ENCODE data around the gene DDIT4. TPM values are rescaled to one million over a fixed set of nuclear protein-coding genes. Genes with fewer than 3 reads are reported as not detected.

Gene DDIT4
- total RNA-seq, 1 experiment from 2014 or later = 462 TPM

DNA sequence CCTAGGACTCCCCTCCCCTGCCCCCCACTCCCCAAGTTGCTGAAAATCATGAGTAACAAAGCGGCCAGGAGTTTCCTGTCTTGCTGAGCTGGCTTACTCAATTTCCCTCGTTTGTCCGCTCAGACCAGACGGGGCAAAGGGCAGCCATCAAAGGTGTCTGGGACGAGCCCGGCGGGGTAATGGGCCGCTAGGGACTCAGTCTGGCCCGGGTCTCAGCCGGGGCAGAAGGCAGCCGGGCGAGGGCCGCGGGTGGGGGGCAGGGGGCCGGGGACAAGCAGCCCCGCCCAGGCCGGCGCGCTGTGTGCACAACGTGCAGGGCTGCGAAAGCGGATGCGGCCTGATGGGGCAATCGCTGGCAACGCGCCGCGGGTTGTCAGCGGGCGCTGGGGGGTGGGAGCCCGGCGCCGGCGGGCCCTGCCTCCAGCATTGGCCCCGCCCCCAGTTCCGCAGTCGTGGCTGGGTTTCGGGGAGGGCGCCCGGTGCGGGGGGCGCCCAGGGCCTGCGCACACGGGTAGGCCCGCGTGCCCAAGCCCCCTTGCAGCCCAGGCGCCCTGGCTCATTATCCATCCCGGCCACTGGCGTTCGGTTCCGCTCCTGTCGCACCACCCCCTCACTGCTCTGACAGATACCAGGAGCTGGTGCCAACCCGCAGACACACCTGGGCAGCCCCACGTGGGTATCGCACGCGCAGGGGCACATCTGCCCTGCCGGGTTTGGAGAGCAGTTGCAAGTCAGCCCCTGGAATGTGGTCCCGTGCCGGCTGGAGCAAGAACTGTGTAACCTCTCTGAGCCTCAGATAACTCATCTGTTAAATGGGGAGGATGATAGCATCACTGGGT lies 45.9 kb downstream of the DDIT4 start:
- ChIA-PET RAD21 (ENCODE audit: low non-redundant PET in 1 of 2, low total read pairs in 2 of 2, uncharacterized antibody in 2 of 2, unreplicated experiment in 2 of 2) (interaction anchor here in 1 of 2 experiments (1.2 kb wide), 1 partner anchor 59 kb away, joined by 4 read pairs; no protein-coding TSS in a partner anchor), CTCF (interaction anchor here (1.1 kb wide), 1 partner anchor 18 kb away, joined by 3 read pairs; no protein-coding TSS in a partner anchor), POLR2A (interaction anchor here (0.6 to 9.7 kb wide), 14 partner anchors 10 to 791 kb away, joined by 3 to 221 read pairs (median 8); partner anchors contain the start of genes DDIT4, DNAJB12 and NUDT13)
- H3K4me3 ChIP-seq (replicated peaks in 1 of 2; ENCODE audit: low read depth in 1 of 2, low read length in 2 of 2) = peak overlapping the region; percentile 33 to 52
- H3K36me3 ChIP-seq (ENCODE audit: control insufficient read depth in 1 of 2, insufficient read depth in 2 of 2, low read length in 2 of 2) = no peaks in the 10 kb centered on the region
- H3K27me3 ChIP-seq (ENCODE audit: insufficient read depth, low read length) = no peaks in the 10 kb centered on the region
- peak overlapping the region; percentile 76 for H3K4me2 ChIP-seq (ENCODE audit: low read length)
- no peaks in the 10 kb centered on the region for H3K9me3 ChIP-seq (ENCODE audit: control insufficient read depth in 1 of 2, insufficient read depth in 1 of 2, low read depth in 1 of 2, low read length in 2 of 2)
- H3K9me2 ChIP-seq (ENCODE audit: insufficient read depth) = no peaks in the 10 kb centered on the region
- intact Hi-C loops (cut with micrococcal nuclease) = loop anchor here (2.0 to 10.0 kb wide), 3 partner anchors 27 to 455 kb away; no protein-coding TSS in a partner anchor
- no peak overlapping the region for H2AFZ ChIP-seq (ENCODE audit: low read depth, low read length, poor library complexity, severe bottlenecking)
- peak overlapping the region; percentile 69 for H3K9ac ChIP-seq (ENCODE audit: low read length)
- DNase-seq (ENCODE audit: low read depth, low spot score) = peak; percentile 75
- peak; percentile 57 for ATAC-seq
- H3K27ac ChIP-seq (ENCODE audit: low read depth, low read length) = peak overlapping the region; percentile 89
- no peaks in the 10 kb centered on the region for H4K20me1 ChIP-seq (ENCODE audit: insufficient read depth)
- peaks cover 78 to 92% of the 10 kb centered on the region in 2 experiments for H3K4me1 ChIP-seq (ENCODE audit: control insufficient read depth in 1 of 2, insufficient read depth in 2 of 2, low read length in 2 of 2)
- BruUV-seq (replicated peaks) = no TSS peak
- H3K79me2 ChIP-seq (ENCODE audit: insufficient read depth, low read length) = no peaks in the 10 kb centered on the region
- TF ChIP-seq SRF (IDR thresholded peaks at IDR 0.05; ENCODE audit: low read depth) = no peak
- TF ChIP-seq, protein P1, sequence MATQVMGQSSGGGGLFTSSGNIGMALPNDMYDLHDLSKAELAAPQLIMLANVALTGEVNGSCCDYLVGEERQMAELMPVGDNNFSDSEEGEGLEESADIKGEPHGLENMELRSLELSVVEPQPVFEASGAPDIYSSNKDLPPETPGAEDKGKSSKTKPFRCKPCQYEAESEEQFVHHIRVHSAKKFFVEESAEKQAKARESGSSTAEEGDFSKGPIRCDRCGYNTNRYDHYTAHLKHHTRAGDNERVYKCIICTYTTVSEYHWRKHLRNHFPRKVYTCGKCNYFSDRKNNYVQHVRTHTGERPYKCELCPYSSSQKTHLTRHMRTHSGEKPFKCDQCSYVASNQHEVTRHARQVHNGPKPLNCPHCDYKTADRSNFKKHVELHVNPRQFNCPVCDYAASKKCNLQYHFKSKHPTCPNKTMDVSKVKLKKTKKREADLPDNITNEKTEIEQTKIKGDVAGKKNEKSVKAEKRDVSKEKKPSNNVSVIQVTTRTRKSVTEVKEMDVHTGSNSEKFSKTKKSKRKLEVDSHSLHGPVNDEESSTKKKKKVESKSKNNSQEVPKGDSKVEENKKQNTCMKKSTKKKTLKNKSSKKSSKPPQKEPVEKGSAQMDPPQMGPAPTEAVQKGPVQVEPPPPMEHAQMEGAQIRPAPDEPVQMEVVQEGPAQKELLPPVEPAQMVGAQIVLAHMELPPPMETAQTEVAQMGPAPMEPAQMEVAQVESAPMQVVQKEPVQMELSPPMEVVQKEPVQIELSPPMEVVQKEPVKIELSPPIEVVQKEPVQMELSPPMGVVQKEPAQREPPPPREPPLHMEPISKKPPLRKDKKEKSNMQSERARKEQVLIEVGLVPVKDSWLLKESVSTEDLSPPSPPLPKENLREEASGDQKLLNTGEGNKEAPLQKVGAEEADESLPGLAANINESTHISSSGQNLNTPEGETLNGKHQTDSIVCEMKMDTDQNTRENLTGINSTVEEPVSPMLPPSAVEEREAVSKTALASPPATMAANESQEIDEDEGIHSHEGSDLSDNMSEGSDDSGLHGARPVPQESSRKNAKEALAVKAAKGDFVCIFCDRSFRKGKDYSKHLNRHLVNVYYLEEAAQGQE (IDR thresholded peaks at IDR 0.05; ENCODE audit: low read depth) = no peak
- TF ChIP-seq, protein P2, sequence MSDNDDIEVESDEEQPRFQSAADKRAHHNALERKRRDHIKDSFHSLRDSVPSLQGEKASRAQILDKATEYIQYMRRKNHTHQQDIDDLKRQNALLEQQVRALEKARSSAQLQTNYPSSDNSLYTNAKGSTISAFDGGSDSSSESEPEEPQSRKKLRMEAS (IDR thresholded peaks at IDR 0.05) = no peak
- TF ChIP-seq CBX3 (IDR thresholded peaks at IDR 0.05; ENCODE audit: low read depth) = no peak
- peak; percentile 42 for TF ChIP-seq POLR2AphosphoS5 (IDR thresholded peaks at IDR 0.05; ENCODE audit: low read depth, low read length)
- peak; percentile 81 for TF ChIP-seq TCF7L2 (IDR thresholded peaks at IDR 0.05; ENCODE audit: borderline replicate concordance, extremely low read depth, insufficient read depth, insufficient read length)
- no peak for TF ChIP-seq RAD21 (IDR thresholded peaks at IDR 0.05; ENCODE audit: low read depth)
- peak; percentile 53; the same call in 1 of the 2 replicates for TF ChIP-seq ZFX (IDR thresholded peaks at IDR 0.05)
- no peak for TF ChIP-seq SP1 (IDR thresholded peaks at IDR 0.05; ENCODE audit: low read depth)
- TF ChIP-seq EGR1 (IDR thresholded peaks at IDR 0.05; ENCODE audit: low read depth) = no peak
- TF ChIP-seq, protein P3, sequence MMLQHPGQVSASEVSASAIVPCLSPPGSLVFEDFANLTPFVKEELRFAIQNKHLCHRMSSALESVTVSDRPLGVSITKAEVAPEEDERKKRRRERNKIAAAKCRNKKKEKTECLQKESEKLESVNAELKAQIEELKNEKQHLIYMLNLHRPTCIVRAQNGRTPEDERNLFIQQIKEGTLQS (IDR thresholded peaks at IDR 0.05) = no peak
- TF ChIP-seq EZH2 (IDR thresholded peaks at IDR 0.05) = no peak
- no peak for TF ChIP-seq EZH2phosphoT487 (IDR thresholded peaks at IDR 0.05; ENCODE audit: borderline replicate concordance)
- no peak for TF ChIP-seq CEBPB (IDR thresholded peaks at IDR 0.05; ENCODE audit: low read depth)
- TF ChIP-seq YY1 (IDR thresholded peaks at IDR 0.05; ENCODE audit: extremely low read depth, insufficient replicate concordance, low read depth, low read length) = no peak
- TF ChIP-seq, protein P4, sequence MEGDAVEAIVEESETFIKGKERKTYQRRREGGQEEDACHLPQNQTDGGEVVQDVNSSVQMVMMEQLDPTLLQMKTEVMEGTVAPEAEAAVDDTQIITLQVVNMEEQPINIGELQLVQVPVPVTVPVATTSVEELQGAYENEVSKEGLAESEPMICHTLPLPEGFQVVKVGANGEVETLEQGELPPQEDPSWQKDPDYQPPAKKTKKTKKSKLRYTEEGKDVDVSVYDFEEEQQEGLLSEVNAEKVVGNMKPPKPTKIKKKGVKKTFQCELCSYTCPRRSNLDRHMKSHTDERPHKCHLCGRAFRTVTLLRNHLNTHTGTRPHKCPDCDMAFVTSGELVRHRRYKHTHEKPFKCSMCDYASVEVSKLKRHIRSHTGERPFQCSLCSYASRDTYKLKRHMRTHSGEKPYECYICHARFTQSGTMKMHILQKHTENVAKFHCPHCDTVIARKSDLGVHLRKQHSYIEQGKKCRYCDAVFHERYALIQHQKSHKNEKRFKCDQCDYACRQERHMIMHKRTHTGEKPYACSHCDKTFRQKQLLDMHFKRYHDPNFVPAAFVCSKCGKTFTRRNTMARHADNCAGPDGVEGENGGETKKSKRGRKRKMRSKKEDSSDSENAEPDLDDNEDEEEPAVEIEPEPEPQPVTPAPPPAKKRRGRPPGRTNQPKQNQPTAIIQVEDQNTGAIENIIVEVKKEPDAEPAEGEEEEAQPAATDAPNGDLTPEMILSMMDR (IDR thresholded peaks at IDR 0.05 in 2 of 3, conservative IDR thresholded peaks at IDR 0.05 in 1 of 3; ENCODE audit: borderline replicate concordance in 1 of 3, insufficient read depth in 1 of 3, low read depth in 2 of 3, low read length in 2 of 3) = no peak
- no peak for TF ChIP-seq SIN3A (IDR thresholded peaks at IDR 0.05; ENCODE audit: low read depth)
- no peak for TF ChIP-seq FOSL1 (IDR thresholded peaks at IDR 0.05; ENCODE audit: low read depth)
- no peak for TF ChIP-seq ELF1 (IDR thresholded peaks at IDR 0.05; ENCODE audit: borderline replicate concordance, low read depth)
- no peak for TF ChIP-seq ZNF274 (IDR thresholded peaks at IDR 0.05; ENCODE audit: low read depth, low read length)
- no peak for TF ChIP-seq JUND (IDR thresholded peaks at IDR 0.05)
- no peak for TF ChIP-seq POLR2A (IDR thresholded peaks at IDR 0.05; ENCODE audit: borderline replicate concordance, extremely low read depth, insufficient read depth, insufficient read length)

All from HCT116 (cell line).